Ishikawa (cell line): ENCODE measurements around the gene TFAP2A.
A peak's percentile ranks its signal among the peaks of the same experiment; 100 is the strongest.

ENCODE experiments used
- CEBPB ChIP-seq: IDR thresholded peaks from 2 replicates; pipeline ENCODE4 v1.6.1; 2012
- CREB1 ChIP-seq: IDR thresholded peaks from 2 replicates; pipeline ENCODE4 v1.6.1; 2012; ENCODE audit warnings: low read depth
- EGR1 ChIP-seq: IDR thresholded peaks from 2 replicates; pipeline ENCODE4 v1.6.1; 2012
- EP300 ChIP-seq: IDR thresholded peaks from 2 replicates; pipeline ENCODE4 v1.6.1; 2012; ENCODE audit warnings: borderline replicate concordance
- FOXM1 ChIP-seq: IDR thresholded peaks from 2 replicates; pipeline ENCODE4 v1.6.1; 2012; ENCODE audit warnings: low read depth, borderline replicate concordance
- MAX ChIP-seq: IDR thresholded peaks from 2 replicates; pipeline ENCODE4 v1.6.1; 2012
- NFIC ChIP-seq: IDR thresholded peaks from 2 replicates; pipeline ENCODE4 v1.6.1; 2012
- RAD21 ChIP-seq: IDR thresholded peaks from 2 replicates; pipeline ENCODE4 v1.6.1; 2012; ENCODE audit warnings: low read depth
- REST ChIP-seq: IDR thresholded peaks from 2 replicates; pipeline ENCODE4 v1.6.1; 2012; ENCODE audit warnings: low read depth, mild to moderate bottlenecking
- TAF1 ChIP-seq: IDR thresholded peaks from 2 replicates; pipeline ENCODE4 v1.6.1; 2012; ENCODE audit warnings: low read depth, mild to moderate bottlenecking
- TCF12 ChIP-seq: IDR thresholded peaks from 2 replicates; pipeline ENCODE4 v1.6.1; 2012; ENCODE audit warnings: low read depth
- TEAD4 ChIP-seq: IDR thresholded peaks from 2 replicates; pipeline ENCODE4 v1.6.1; 2012
- USF1 ChIP-seq: IDR thresholded peaks from 2 replicates; pipeline ENCODE4 v1.6.1; 2012
- YY1 ChIP-seq: IDR thresholded peaks from 2 replicates; pipeline ENCODE4 v1.6.1; 2012; ENCODE audit warnings: low read depth
- ZBTB7A ChIP-seq: IDR thresholded peaks from 2 replicates; pipeline ENCODE4 v1.6.1; 2012; ENCODE audit warnings: low read depth

Gene TFAP2A

GRCh38 chr6:10382322-10382721 is 32.6 kb downstream of the TFAP2A start:
- TF ChIP-seq USF1: no peak
- TF ChIP-seq NFIC: no peak
- TF ChIP-seq YY1: no peak
- no peak for TF ChIP-seq TCF12
- TF ChIP-seq FOXM1: no peak
- no peak for TF ChIP-seq MAX
- no peak for TF ChIP-seq TAF1
- TF ChIP-seq CEBPB: no peak
- no peak for TF ChIP-seq TEAD4
- no peak for TF ChIP-seq EGR1
- no peak for TF ChIP-seq ZBTB7A
- no peak for TF ChIP-seq REST
- TF ChIP-seq RAD21: no peak
- TF ChIP-seq EP300: no peak
- no peak for TF ChIP-seq CREB1

- TF ChIP-seq USF1 (no peak), TCF12 (no peak), CEBPB (no peak), MAX (no peak)
Observed at GRCh38 chr6:10381830-10382208, 33.1 kb downstream of the TFAP2A start.

- TF ChIP-seq RAD21: 0 out of 2 replicates have a peak, but pooled peaks have one; percentile 5
- TF ChIP-seq FOXM1: no peak
Observed at GRCh38 chr6:10381133-10381829, 33.6 kb downstream of the TFAP2A start.

- TF ChIP-seq CEBPB (no peak), NFIC (no peak), EP300 (no peak), YY1 (no peak), MAX (no peak), REST (no peak), RAD21 (no peak)
Observed at GRCh38 chr6:10375391-10375969, 39.4 kb downstream of the TFAP2A start.

GRCh38 chr6:10373642-10374359 is 41.1 kb downstream of the TFAP2A start:
- TF ChIP-seq TAF1 (no peak), CREB1 (no peak), TCF12 (no peak), ZBTB7A (no peak), REST (no peak), EGR1 (no peak), NFIC (no peak), USF1 (no peak)
